Keratinocyte (primary cell): ENCODE measurements around the gene STPG2. TPM values are rescaled to one million over a fixed set of nuclear protein-coding genes. Genes with fewer than 3 reads are reported as not detected.

Experiments
- DNase-seq: peaks from one replicate; pipeline ENCODE4 v3.0.0-alpha.2; 2011; ENCODE audit warnings: low read depth, missing footprints, low spot score
- FAIRE-seq: peaks from 2 replicates; lab custom pipeline; 2011; peaks lifted over from hg19 to GRCh38; lab: Jason Lieb, UNC
- H2AFZ ChIP-seq: 2 replicates; pipeline ENCODE4 v1.6.0; 2012; ENCODE audit warnings: low read length, control low read depth, inconsistent platforms; ENCODE audit not compliant: control insufficient read depth
- H3K27ac ChIP-seq: 2 replicates; pipeline ENCODE4 v1.5.1; 2011; ENCODE audit warnings: low read length; ENCODE audit not compliant: control insufficient read depth, insufficient read depth
- H3K27me3 ChIP-seq: 3 replicates; pipeline ENCODE4 v1.6.0; 2011; ENCODE audit warnings: low read length; ENCODE audit not compliant: control insufficient read depth, insufficient read depth; ENCODE audit errors: extremely low read depth
- H3K36me3 ChIP-seq, 2 experiments: 2 replicates in 1 of 2; 3 replicates in 1 of 2; pipeline ENCODE4 v1.5.1; 2011; ENCODE audit warnings: low read length in 2 of 2, mild to moderate bottlenecking in 1 of 2; ENCODE audit not compliant: control insufficient read depth in 2 of 2, insufficient read depth in 2 of 2; ENCODE audit errors: extremely low read depth in 1 of 2
- H3K4me1 ChIP-seq: 3 replicates; pipeline ENCODE4 v1.5.1; 2011; ENCODE audit warnings: low read length; ENCODE audit not compliant: control insufficient read depth, insufficient read depth; ENCODE audit errors: extremely low read depth
- H3K4me2 ChIP-seq: 3 replicates; pipeline ENCODE4 v1.6.0; 2011; ENCODE audit warnings: low read depth, low read length; ENCODE audit not compliant: control insufficient read depth, insufficient read depth; ENCODE audit errors: extremely low read depth
- H3K4me3 ChIP-seq, 3 experiments: fragments of 200-600 bp in 1 of 3; sonication (generic) in 1 of 3; 2 replicates in 2 of 3; 3 replicates in 1 of 3; pipeline ENCODE4 v1.5.1; 2011 to 2016; ENCODE audit warnings: low read length in 3 of 3, mild to moderate bottlenecking in 3 of 3, control low read depth in 2 of 3, inconsistent platforms in 1 of 3, low read depth in 1 of 3, mixed read lengths in 1 of 3, mixed run types in 1 of 3, moderate library complexity in 1 of 3; ENCODE audit not compliant: control insufficient read depth in 2 of 3, insufficient read depth in 2 of 3; ENCODE audit errors: extremely low read depth in 1 of 3
- H3K79me2 ChIP-seq: 2 replicates; pipeline ENCODE4 v1.6.0; 2012; ENCODE audit warnings: low read length; ENCODE audit not compliant: control insufficient read depth, insufficient read depth
- H3K9ac ChIP-seq: 3 replicates; pipeline ENCODE4 v1.6.0; 2011; ENCODE audit warnings: low read length; ENCODE audit not compliant: control insufficient read depth, insufficient read depth; ENCODE audit errors: extremely low read depth
- H3K9me1 ChIP-seq: 3 replicates; pipeline ENCODE4 v1.6.0; 2011; ENCODE audit warnings: low read length; ENCODE audit not compliant: control insufficient read depth, insufficient read depth; ENCODE audit errors: extremely low read depth
- H3K9me3 ChIP-seq: 2 replicates; pipeline ENCODE4 v1.5.1; 2012; ENCODE audit warnings: low read depth, low read length; ENCODE audit not compliant: control insufficient read depth
- H4K20me1 ChIP-seq: 3 replicates; pipeline ENCODE4 v1.6.0; 2011; ENCODE audit warnings: low read length; ENCODE audit not compliant: control insufficient read depth, insufficient read depth; ENCODE audit errors: extremely low read depth
- EZH2 ChIP-seq: IDR thresholded peaks from one replicate; pipeline ENCODE4 v1.6.1; 2012; ENCODE audit warnings: inconsistent platforms, mild to moderate bottlenecking, low read length, moderate library complexity
- dilution Hi-C: fragments of 300-500 bp; cut with MboI; formaldehyde crosslinking; loops from one replicate; pipeline ENCODE4 v1.7.0; 2020; ENCODE audit warnings: low sequenced_read_pairs; ENCODE audit not compliant: extremely low pct_ligation_motif_present
- polyA plus RNA-seq, 5 experiments: library from polyadenylated mRNA; depleted of rRNA in 3 of 5; stranded (reverse) in 3 of 5; stranded (forward) in 1 of 5; unstranded in 1 of 5; fragments of >200 nt; gene quantifications; 1 replicate in 1 of 5; 2 replicates in 3 of 5; 3 replicates in 1 of 5; pipeline versions ENCODE4 v1.2.1 to v1.2.3, GENCODE V29; 2011 to 2012; ENCODE audit warnings: missing spikeins in 2 of 5, low read depth in 1 of 5, low replicate concordance in 1 of 5
- TF ChIP-seq, protein P1 (sequence below), 3 experiments: IDR thresholded peaks in 1 of 3; conservative IDR thresholded peaks in 1 of 3; optimal IDR thresholded peaks in 1 of 3; 2 replicates in 2 of 3; 3 replicates in 1 of 3; pipeline versions ENCODE3 to v1.5.1; 2011; ENCODE audit warnings: low read length in 3 of 3, mild to moderate bottlenecking in 3 of 3, moderate library complexity in 2 of 3, control low read depth in 1 of 3, inconsistent platforms in 1 of 3; ENCODE audit not compliant: insufficient read depth in 2 of 3; ENCODE audit errors: extremely low read depth in 1 of 3

Gene STPG2
- polyA plus RNA-seq, 1 donor (not counting 4 experiments of a cell fraction or from before 2014, with no cell fraction given): 0.07 TPM

DNA sequence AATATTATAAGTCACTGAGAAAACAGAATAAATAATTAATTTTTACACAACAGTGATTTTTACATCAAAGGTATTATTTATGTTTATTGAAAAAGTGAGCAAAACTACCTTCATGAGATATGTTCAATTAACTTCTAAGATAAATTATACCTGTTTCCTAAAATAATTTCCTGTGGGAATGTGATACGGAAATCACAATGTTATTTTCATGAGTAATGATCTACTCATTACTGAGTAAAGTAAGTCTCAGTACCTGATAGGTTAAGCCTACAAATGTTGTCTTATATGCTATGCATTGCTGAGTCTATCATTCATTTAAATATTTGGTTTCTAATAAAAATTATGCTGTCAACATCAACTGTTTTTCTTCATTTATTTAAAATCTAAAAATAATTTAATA, 324.0 kb downstream of the STPG2 start:
- DNase-seq: no peak
- H4K20me1 ChIP-seq: no peaks in the 10 kb centered on the region
- no peaks in the 10 kb centered on the region for H3K79me2 ChIP-seq
- H3K9me3 ChIP-seq: no peaks in the 10 kb centered on the region
- H3K4me3 ChIP-seq: no peak overlapping the region
- H3K27ac ChIP-seq: no peak overlapping the region
- no peak overlapping the region for H2AFZ ChIP-seq
- TF ChIP-seq EZH2: no peak
- TF ChIP-seq, protein P1, sequence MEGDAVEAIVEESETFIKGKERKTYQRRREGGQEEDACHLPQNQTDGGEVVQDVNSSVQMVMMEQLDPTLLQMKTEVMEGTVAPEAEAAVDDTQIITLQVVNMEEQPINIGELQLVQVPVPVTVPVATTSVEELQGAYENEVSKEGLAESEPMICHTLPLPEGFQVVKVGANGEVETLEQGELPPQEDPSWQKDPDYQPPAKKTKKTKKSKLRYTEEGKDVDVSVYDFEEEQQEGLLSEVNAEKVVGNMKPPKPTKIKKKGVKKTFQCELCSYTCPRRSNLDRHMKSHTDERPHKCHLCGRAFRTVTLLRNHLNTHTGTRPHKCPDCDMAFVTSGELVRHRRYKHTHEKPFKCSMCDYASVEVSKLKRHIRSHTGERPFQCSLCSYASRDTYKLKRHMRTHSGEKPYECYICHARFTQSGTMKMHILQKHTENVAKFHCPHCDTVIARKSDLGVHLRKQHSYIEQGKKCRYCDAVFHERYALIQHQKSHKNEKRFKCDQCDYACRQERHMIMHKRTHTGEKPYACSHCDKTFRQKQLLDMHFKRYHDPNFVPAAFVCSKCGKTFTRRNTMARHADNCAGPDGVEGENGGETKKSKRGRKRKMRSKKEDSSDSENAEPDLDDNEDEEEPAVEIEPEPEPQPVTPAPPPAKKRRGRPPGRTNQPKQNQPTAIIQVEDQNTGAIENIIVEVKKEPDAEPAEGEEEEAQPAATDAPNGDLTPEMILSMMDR (optimal IDR thresholded peaks at IDR 0.05 in 1 of 3, IDR thresholded peaks at IDR 0.05 in 1 of 3, conservative IDR thresholded peaks at IDR 0.05 in 1 of 3; ENCODE audit: extremely low read depth in 1 of 3, insufficient read depth in 2 of 3, low read length in 3 of 3): no peak
- FAIRE-seq: no peak
- no peaks in the 10 kb centered on the region for H3K27me3 ChIP-seq
- H3K9me1 ChIP-seq: no peaks in the 10 kb centered on the region
- H3K9ac ChIP-seq: no peak overlapping the region
- no peaks in the 10 kb centered on the region for H3K36me3 ChIP-seq
- no peak overlapping the region for H3K4me2 ChIP-seq
- no peaks in the 10 kb centered on the region for H3K4me1 ChIP-seq
- dilution Hi-C loops: no loop called here

DNA sequence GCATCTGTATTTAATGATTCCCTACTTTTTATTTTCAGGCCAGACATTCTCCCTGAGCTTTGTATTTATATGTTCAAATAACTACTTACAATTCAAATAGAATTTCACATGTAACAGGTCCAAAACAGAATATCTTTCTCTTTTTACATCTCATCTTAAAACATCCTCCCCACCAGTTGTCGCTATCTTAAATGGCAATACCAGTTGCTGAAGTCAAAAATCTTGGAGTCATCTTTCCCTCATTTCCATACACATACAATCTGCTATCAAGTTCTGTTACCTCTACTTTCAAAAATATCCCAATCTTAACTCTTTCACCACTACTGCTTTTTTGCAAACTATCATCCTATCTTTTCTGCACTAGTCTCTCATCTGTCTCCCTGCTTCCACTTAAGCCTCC, 330.5 kb downstream of the STPG2 start:
- no peaks in the 10 kb centered on the region for H3K9me1 ChIP-seq
- H3K4me2 ChIP-seq: no peak overlapping the region
- H3K36me3 ChIP-seq: no peaks in the 10 kb centered on the region
- DNase-seq: no peak
- H3K4me1 ChIP-seq: no peaks in the 10 kb centered on the region
- dilution Hi-C loops: no loop called here
- no peaks in the 10 kb centered on the region for H4K20me1 ChIP-seq
- no peak overlapping the region for H2AFZ ChIP-seq
- H3K79me2 ChIP-seq: no peaks in the 10 kb centered on the region
- H3K9ac ChIP-seq: no peak overlapping the region
- no peak for TF ChIP-seq EZH2
- TF ChIP-seq, protein P1 (optimal IDR thresholded peaks at IDR 0.05 in 1 of 3, IDR thresholded peaks at IDR 0.05 in 1 of 3, conservative IDR thresholded peaks at IDR 0.05 in 1 of 3; ENCODE audit: extremely low read depth in 1 of 3, insufficient read depth in 2 of 3, low read length in 3 of 3): no peak
- no peak overlapping the region for H3K4me3 ChIP-seq
- no peaks in the 10 kb centered on the region for H3K27me3 ChIP-seq
- FAIRE-seq: no peak
- no peaks in the 10 kb centered on the region for H3K9me3 ChIP-seq
- H3K27ac ChIP-seq: no peak overlapping the region
